K562 (cell line): Measurements from ENCODE around the gene SOX12. TPM values are rescaled to one million over a fixed set of nuclear protein-coding genes. Genes with fewer than 3 reads are reported as not detected.
A peak's percentile ranks its signal among the peaks of the same experiment; 100 is the strongest.

Experiments
- ARID3B ChIP-seq: fragments of 250-450 bp; sonication (Bioruptor Pico); IDR thresholded peaks from 2 replicates; pipeline ENCODE4 v1.4.0; 2020; ENCODE audit warnings: borderline replicate concordance
- BRF2 ChIP-seq: IDR thresholded peaks from 3 replicates; pipeline ENCODE4 v1.6.1; 2011; ENCODE audit warnings: borderline replicate concordance, mild to moderate bottlenecking; ENCODE audit not compliant: insufficient read length, insufficient read depth
- E2F3 ChIP-seq: fragments of 250-450 bp; sonication (Bioruptor Pico); IDR thresholded peaks from 2 replicates; pipeline ENCODE4 v1.4.0; 2020; ENCODE audit warnings: mild to moderate bottlenecking
- ELK1 ChIP-seq: sonication (generic); formaldehyde crosslinking; IDR thresholded peaks from 2 replicates; pipeline ENCODE4 v1.8.1; 2022; ENCODE audit warnings: missing genetic modification reagents
- GTF2A2 ChIP-seq: IDR thresholded peaks from 2 replicates; pipeline ENCODE4 v1.6.1; 2016; ENCODE audit warnings: mild to moderate bottlenecking, missing genetic modification characterization, missing compliant biosample characterization
- MYBL2 ChIP-seq, 2 experiments: fragments of 450-650 bp in 1 of 2; sonication (generic) in 1 of 2; formaldehyde crosslinking in 1 of 2; IDR thresholded peaks; 2 replicates each; pipeline versions ENCODE4 v1.6.1 to v1.8.1; 2017 to 2022; ENCODE audit warnings: borderline replicate concordance in 1 of 2, inconsistent platforms in 1 of 2, low read depth in 1 of 2, mild to moderate bottlenecking in 1 of 2, missing genetic modification reagents in 1 of 2, moderate library complexity in 1 of 2
- OTX1 ChIP-seq: fragments of 450-650 bp; formaldehyde crosslinking; IDR thresholded peaks from 2 replicates; pipeline ENCODE4 v1.4.0; 2022; ENCODE audit warnings: mild to moderate bottlenecking
- TBP ChIP-seq: optimal IDR thresholded peaks from 2 replicates; pipeline ENCODE3; 2011; ENCODE audit warnings: low read depth, low read length, improper control_type of control experiment
- TEAD4 ChIP-seq, 2 experiments: sonication (generic) in 1 of 2; formaldehyde crosslinking in 1 of 2; IDR thresholded peaks; 2 replicates each; pipeline versions ENCODE4 v1.6.1 to v1.8.0; 2012 to 2022; ENCODE audit warnings: borderline replicate concordance in 1 of 2, inconsistent platforms in 1 of 2, low read length in 1 of 2, mild to moderate bottlenecking in 1 of 2, missing genetic modification reagents in 1 of 2
- THRB ChIP-seq: fragments of 450-650 bp; formaldehyde crosslinking; conservative IDR thresholded peaks from 2 replicates; pipeline ENCODE4 v1.4.0; 2022; ENCODE audit warnings: mild to moderate bottlenecking, missing genetic modification characterization
- ZKSCAN3 ChIP-seq: fragments of 250-450 bp; sonication (Bioruptor Pico); IDR thresholded peaks from 2 replicates; pipeline ENCODE4 v1.4.0; 2020
- ZNF165 ChIP-seq: fragments of 250-450 bp; sonication (Bioruptor Pico); IDR thresholded peaks from 2 replicates; pipeline ENCODE4 v1.4.0; 2020; ENCODE audit warnings: borderline replicate concordance
- ZNF41 ChIP-seq: fragments of 250-450 bp; sonication (Bioruptor Pico); conservative IDR thresholded peaks from 2 replicates; pipeline ENCODE4 v1.4.0; 2020; ENCODE audit warnings: mild to moderate bottlenecking
- polyA plus RNA-seq, 8 experiments: library from polyadenylated mRNA; depleted of rRNA in 4 of 8; stranded (reverse) in 5 of 8; unstranded in 3 of 8; fragments of >200 nt; fragmentation: Nextera tagmentation in 2 of 8; fragmentation: Illumina TruSeq in 1 of 8; extraction: Ambion mirVana in 2 of 8; extraction: Trizol in 1 of 8; gene quantifications; 2 replicates each; pipeline versions ENCODE4 v1.2.1 to v1.2.3, GENCODE V29; 2011 to 2014; ENCODE audit warnings: inconsistent platforms in 1 of 8, missing spikeins in 1 of 8
- total RNA-seq, 7 experiments: library from RNA; depleted of rRNA in 6 of 7; stranded (reverse); fragments of >200 nt in 6 of 7; fragmentation: Illumina TruSeq in 2 of 7; extraction: Trizol in 2 of 7; gene quantifications; 2 replicates each; pipeline versions ENCODE4 v1.2.1 to v1.2.3, GENCODE V29; 2011 to 2021; ENCODE audit warnings: low replicate concordance in 1 of 7
- TF ChIP-seq, protein P1 (sequence below), 2 experiments: IDR thresholded peaks; 2 replicates each; pipeline ENCODE4 v1.6.1; 2011; ENCODE audit warnings: borderline replicate concordance in 1 of 2, control low read depth in 1 of 2, low read depth in 1 of 2, low read length in 1 of 2, mild to moderate bottlenecking in 1 of 2, mixed read lengths in 1 of 2, moderate library complexity in 1 of 2; ENCODE audit not compliant: insufficient read depth in 1 of 2, insufficient read length in 1 of 2, poor library complexity in 1 of 2, severe bottlenecking in 1 of 2; ENCODE audit errors: extremely low read depth in 1 of 2
- TF ChIP-seq, protein P2 (sequence below): fragments of 150-350 bp; IDR thresholded peaks from 2 replicates; pipeline ENCODE4 v1.6.1; 2014; ENCODE audit warnings: low read depth, mild to moderate bottlenecking, low read length, borderline replicate concordance

SOX12 gene
- total and polyA plus RNA-seq, 9 of the 15 experiments (the other 6 are each of a cell fraction or from before 2014, with no cell fraction given) = 0.42 to 26.3 (median 2.6) TPM

DNA sequence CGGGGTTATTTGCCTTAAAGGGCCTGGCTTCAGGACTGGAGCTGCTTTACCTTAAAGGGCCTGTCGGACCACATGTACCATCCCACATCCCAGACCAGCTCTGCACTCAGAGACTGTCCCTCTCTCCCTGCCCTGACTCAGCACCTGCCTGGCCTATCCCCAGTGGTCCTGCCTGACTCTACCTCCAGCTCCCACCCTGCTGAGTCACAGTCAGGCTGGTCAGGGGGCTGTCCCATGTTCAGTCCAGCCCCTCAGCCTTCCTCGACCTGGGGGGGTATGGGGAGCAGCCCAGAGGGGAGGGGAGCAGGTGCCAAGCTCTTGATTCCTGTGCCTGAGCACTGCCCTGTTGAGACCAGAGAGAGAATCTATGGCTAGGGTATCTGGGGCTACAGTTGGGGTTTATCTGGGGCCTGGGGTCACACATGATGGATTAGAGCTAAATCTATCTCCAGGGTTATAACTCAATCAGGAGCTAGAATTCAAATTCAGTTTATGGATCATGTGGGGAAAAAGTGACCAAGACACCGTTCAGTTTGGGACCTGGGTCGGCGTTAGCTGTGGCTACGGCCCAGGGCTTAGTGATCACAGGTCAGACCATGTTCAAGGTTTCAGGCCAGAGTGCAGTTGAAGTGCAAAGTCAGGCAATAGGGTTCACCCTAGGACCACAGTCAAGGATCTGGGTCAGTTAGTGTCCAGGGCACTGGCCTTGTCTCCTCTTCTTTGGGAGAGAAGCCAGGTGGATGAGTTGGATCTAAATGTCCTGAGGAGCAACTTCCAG, 45.8 kb downstream of the SOX12 start (continued):
- TF ChIP-seq THRB (no peak), TBP (no peak), TEAD4 (IDR thresholded peaks at IDR 0.05; ENCODE audit: low read length) (no peak), TEAD4 (CRISPR knock-in tag; IDR thresholded peaks at IDR 0.05; ENCODE audit: borderline replicate concordance) (no peak), MYBL2 (IDR thresholded peaks at IDR 0.05; ENCODE audit: low read depth) (no peak), MYBL2 (CRISPR knock-in tag; IDR thresholded peaks at IDR 0.05; ENCODE audit: borderline replicate concordance) (no peak), ZKSCAN3 (CRISPR knock-in tag) (no peak), ZNF41 (CRISPR knock-in tag) (0 out of 2 replicates have a peak, but pooled peaks have one; percentile 7), E2F3 (CRISPR knock-in tag) (no peak), BRF2 (no peak), ZNF165 (CRISPR knock-in tag) (no peak), OTX1 (no peak), ELK1 (CRISPR knock-in tag) (no peak), GTF2A2 (tag) (peak; percentile 82), ARID3B (CRISPR knock-in tag) (no peak)
- TF ChIP-seq, protein P1, sequence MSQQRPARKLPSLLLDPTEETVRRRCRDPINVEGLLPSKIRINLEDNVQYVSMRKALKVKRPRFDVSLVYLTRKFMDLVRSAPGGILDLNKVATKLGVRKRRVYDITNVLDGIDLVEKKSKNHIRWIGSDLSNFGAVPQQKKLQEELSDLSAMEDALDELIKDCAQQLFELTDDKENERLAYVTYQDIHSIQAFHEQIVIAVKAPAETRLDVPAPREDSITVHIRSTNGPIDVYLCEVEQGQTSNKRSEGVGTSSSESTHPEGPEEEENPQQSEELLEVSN (IDR thresholded peaks at IDR 0.05; ENCODE audit: borderline replicate concordance in 1 of 2, extremely low read depth in 1 of 2, insufficient read depth in 1 of 2, insufficient read length in 1 of 2, low read depth in 1 of 2, low read length in 1 of 2, poor library complexity in 1 of 2, severe bottlenecking in 1 of 2) = no peak
- TF ChIP-seq, protein P2, sequence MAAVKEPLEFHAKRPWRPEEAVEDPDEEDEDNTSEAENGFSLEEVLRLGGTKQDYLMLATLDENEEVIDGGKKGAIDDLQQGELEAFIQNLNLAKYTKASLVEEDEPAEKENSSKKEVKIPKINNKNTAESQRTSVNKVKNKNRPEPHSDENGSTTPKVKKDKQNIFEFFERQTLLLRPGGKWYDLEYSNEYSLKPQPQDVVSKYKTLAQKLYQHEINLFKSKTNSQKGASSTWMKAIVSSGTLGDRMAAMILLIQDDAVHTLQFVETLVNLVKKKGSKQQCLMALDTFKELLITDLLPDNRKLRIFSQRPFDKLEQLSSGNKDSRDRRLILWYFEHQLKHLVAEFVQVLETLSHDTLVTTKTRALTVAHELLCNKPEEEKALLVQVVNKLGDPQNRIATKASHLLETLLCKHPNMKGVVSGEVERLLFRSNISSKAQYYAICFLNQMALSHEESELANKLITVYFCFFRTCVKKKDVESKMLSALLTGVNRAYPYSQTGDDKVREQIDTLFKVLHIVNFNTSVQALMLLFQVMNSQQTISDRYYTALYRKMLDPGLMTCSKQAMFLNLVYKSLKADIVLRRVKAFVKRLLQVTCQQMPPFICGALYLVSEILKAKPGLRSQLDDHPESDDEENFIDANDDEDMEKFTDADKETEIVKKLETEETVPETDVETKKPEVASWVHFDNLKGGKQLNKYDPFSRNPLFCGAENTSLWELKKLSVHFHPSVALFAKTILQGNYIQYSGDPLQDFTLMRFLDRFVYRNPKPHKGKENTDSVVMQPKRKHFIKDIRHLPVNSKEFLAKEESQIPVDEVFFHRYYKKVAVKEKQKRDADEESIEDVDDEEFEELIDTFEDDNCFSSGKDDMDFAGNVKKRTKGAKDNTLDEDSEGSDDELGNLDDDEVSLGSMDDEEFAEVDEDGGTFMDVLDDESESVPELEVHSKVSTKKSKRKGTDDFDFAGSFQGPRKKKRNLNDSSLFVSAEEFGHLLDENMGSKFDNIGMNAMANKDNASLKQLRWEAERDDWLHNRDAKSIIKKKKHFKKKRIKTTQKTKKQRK = no peak
